ENCODE results near the gene IZUMO1R.

GRCh38 chr11:94338651-94339050 lies 34.3 kb downstream of the IZUMO1R start:
- no peak for TF ChIP-seq CTCF (IDR thresholded peaks at IDR 0.05 in 4 of 5, conservative IDR thresholded peaks at IDR 0.05 in 1 of 5)
- TF ChIP-seq POLR2A (IDR thresholded peaks at IDR 0.05), result no peak
